D721Med (cell line): ENCODE results near the gene PDCD1LG2.

Experiments used
- DNase-seq: peaks from one replicate; pipeline ENCODE4 v3.0.0; 2011; ENCODE audit warnings: low spot score; ENCODE audit not compliant: insufficient read length
- FAIRE-seq: peaks from 2 replicates; lab custom pipeline; 2011; peaks lifted over from hg19 to GRCh38; lab: Jason Lieb, UNC
- TF ChIP-seq, protein P1 (sequence below): IDR thresholded peaks from 2 replicates; pipeline ENCODE4 v1.5.1; 2012; ENCODE audit warnings: mild to moderate bottlenecking, control low read depth; ENCODE audit not compliant: insufficient read depth; ENCODE audit errors: missing control alignments

Gene PDCD1LG2

DNA sequence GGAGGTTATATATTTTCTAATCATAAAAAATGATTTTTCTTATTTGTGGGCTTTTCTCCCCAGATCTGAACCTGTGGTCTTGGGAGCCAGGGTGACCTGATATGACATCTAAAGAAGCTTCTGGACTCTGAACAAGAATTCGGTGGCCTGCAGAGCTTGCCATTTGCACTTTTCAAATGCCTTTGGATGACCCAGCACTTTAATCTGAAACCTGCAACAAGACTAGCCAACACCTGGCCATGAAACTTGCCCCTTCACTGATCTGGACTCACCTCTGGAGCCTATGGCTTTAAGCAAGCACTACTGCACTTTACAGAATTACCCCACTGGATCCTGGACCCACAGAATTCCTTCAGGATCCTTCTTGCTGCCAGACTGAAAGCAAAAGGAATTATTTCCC lies 59.6 kb downstream of the PDCD1LG2 start:
- TF ChIP-seq, protein P1, sequence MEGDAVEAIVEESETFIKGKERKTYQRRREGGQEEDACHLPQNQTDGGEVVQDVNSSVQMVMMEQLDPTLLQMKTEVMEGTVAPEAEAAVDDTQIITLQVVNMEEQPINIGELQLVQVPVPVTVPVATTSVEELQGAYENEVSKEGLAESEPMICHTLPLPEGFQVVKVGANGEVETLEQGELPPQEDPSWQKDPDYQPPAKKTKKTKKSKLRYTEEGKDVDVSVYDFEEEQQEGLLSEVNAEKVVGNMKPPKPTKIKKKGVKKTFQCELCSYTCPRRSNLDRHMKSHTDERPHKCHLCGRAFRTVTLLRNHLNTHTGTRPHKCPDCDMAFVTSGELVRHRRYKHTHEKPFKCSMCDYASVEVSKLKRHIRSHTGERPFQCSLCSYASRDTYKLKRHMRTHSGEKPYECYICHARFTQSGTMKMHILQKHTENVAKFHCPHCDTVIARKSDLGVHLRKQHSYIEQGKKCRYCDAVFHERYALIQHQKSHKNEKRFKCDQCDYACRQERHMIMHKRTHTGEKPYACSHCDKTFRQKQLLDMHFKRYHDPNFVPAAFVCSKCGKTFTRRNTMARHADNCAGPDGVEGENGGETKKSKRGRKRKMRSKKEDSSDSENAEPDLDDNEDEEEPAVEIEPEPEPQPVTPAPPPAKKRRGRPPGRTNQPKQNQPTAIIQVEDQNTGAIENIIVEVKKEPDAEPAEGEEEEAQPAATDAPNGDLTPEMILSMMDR = no peak
- no peak for DNase-seq
- no peak for FAIRE-seq

DNA sequence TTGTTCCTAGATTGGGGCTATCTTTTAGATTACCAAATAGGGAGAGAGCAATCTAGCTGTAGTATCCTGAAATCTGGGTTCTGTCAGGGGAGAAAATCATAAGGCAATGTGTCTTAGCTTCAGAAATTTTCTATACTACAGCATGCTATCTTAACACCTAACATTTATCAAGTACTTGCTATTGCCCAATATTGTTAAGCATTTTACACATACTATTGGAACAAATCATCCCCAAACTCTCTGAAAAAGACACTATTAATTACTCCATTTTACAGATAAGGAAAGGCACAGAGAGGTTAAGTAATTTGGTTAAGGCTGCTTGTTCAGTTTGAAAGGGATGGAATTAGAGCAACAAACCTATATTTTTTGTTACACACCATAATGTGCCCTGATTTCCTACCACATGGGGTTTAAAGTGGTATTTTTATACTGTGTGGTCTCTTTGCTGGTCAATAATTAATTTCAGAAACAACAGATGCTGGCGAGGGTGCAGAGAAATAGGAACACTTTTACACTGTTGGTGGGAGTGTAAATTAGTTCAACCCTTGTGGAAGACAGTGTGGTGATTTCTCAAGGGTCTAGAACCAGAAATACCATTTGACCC lies 61.4 kb downstream of the PDCD1LG2 start:
- TF ChIP-seq, protein P1 = no peak
- FAIRE-seq = no peak

DNA sequence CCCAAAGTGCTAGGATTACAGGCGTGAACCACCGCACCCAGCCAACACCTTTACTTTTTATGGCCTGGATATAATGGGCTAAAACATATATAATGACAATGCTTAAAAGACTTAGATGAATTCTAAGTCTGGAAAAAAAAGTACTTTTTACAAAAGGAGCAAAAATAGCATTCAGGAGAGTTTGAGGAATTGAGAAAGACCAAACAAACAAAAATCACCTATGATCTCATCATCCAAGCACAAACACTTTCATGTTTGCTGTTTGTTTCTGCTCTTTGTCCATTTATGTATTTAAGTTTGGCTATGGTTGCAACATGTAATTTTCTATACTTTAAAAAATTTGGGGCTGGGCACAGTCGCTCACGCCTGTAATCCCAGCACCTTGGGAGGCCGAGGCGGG lies 63.8 kb downstream of the PDCD1LG2 start:
- TF ChIP-seq, protein P1 = no peak
- DNase-seq (no peak), FAIRE-seq (no peak)

More for the DNA sequence above, 61.4 kb downstream of the PDCD1LG2 start:
- DNase-seq = no peak

DNA sequence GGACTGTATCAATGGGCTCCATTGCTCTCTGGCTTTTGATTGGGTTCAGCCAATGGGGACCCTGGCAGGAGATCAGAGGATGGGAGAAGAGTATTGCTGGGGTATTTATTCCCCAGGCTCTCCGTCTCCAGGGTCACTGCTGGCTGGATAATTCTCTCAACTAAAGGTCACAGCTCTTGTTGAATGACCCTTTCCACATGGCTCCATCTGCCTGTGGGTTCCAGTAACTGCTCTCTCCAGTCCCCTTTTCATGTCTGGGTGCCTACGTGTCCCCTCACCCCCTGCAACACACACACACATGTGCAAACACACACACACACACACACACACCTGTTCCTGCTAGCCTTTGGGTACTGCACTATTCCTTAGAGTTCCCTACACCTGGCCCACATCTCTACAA lies 64.7 kb downstream of the PDCD1LG2 start:
- TF ChIP-seq, protein P1 = no peak
- FAIRE-seq = no peak
- DNase-seq = no peak

DNA sequence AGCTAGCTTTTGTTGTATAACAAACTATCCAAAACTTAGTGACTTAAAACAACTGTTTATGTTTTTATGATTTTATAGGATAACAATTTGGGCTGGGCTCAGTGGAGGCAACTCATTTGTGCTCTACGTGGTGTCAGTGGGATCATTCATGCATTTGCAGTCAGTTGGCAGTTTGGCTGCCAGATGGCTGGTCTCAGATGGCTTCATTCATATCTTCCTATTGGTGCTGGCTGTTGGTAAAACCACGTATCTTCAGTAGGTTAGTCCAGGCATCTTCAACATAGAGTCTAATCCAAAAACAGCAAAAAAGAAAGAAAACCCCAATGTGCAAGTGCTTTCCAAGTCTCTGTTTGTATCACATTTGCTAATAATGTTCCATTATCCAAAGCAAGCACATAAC lies 66.9 kb downstream of the PDCD1LG2 start:
- TF ChIP-seq, protein P1 = no peak
- no peak for DNase-seq
- FAIRE-seq = no peak

DNA sequence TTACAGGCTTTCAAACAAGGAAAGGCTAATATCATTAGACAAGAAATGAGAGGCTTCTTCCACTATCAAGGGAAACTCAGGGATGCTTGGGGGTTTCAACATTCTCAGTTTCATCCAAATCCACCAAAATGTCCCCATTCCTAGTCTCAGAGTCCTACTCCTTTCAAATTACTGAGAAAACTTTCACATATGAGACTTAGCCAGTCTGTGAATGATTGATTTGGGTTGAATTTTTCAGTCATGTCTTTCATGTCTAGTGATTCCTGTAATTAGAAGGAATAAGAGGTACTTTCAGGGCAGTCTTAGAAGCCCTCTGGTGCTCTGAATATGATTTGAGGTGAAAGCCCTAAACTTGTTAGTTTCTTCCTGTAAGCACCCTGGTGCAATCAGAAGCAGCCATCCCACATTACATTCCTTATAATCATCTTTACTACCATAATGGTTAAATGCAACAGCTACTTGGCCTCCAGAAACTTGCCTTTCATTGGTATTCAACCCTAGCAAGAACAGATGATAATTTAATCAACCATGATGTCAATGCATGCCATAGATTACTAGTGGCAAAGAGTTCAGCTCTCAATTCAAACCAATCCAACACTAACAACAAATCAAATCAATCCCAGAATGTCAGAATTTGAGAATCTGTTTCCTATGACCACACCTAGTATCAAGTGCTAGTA lies 67.8 kb downstream of the PDCD1LG2 start:
- DNase-seq (no peak), FAIRE-seq (no peak)
- TF ChIP-seq, protein P1 = no peak

DNA sequence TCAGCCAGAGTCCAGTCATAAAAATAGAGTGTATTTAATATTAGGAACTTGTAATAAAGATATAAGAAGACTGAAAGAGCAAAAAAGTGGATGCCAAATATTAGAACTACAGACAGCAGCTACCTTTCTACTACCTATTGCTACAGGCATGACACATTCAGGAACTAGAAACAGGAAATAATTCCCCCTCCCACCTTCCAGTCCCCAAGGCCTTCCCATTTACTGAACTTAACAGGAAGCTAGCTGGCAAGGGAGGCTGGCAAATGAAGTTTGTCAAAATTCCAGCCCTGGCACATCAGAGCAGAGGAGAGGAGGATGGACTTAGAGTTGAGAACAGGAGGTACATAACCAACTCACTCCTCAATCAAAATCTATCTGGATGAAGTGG lies 68.4 kb downstream of the PDCD1LG2 start:
- DNase-seq (no peak), FAIRE-seq (no peak)
- TF ChIP-seq, protein P1 = no peak
